HTERT RPE-1 (cell line): ENCODE measurements around the gene PASD1.
"Not testable (repeated sequence)": the region's sequence is repeated elsewhere in the genome, so short reads cannot be mapped to it uniquely, and the experiment has no call there.

ENCODE experiments used
- in situ Hi-C: fragments of 300-500 bp; cut with MboI; formaldehyde crosslinking; loops from 4 replicates; pipeline ENCODE4 v1.14.3; 2020; ENCODE audit warnings: low sequenced_read_pairs

The PASD1 gene

GRCh38 chrX:151609222-151609621 is 45.7 kb downstream of the PASD1 start:
- in situ Hi-C loops, result no loop called here

GRCh38 chrX:151621422-151621821 is 57.9 kb downstream of the PASD1 start:
- in situ Hi-C loops, result no loop called here

GRCh38 chrX:151624677-151625076 is 61.2 kb downstream of the PASD1 start:
- in situ Hi-C loops, result no loop called here

- in situ Hi-C loops, result no loop called here
Measured at GRCh38 chrX:151631822-151632221, 68.3 kb downstream of the PASD1 start.

GRCh38 chrX:151633157-151633556 is 69.7 kb downstream of the PASD1 start:
- in situ Hi-C loops, result no loop called here

- in situ Hi-C loops, result no loop called here
Measured at GRCh38 chrX:151634937-151635336, 71.5 kb downstream of the PASD1 start.

GRCh38 chrX:151641564-151641963 is 78.1 kb downstream of the PASD1 start:
- in situ Hi-C loops, result no loop called here

GRCh38 chrX:151675121-151675746 is 111.8 kb downstream of the PASD1 start:
- in situ Hi-C loops, result no loop called here

- in situ Hi-C loops, result no loop called here
Measured at GRCh38 chrX:151676196-151676595, 112.7 kb downstream of the PASD1 start.

GRCh38 chrX:151679798-151680402 is 116.4 kb downstream of the PASD1 start:
- in situ Hi-C loops, result no loop called here

GRCh38 chrX:151680805-151681204 is 117.3 kb downstream of the PASD1 start:
- in situ Hi-C loops, result no loop called here

- in situ Hi-C loops, result no loop called here
Measured at GRCh38 chrX:151687635-151688034, 124.2 kb downstream of the PASD1 start.

GRCh38 chrX:151688695-151689094 is 125.2 kb downstream of the PASD1 start:
- in situ Hi-C loops, result no loop called here

- in situ Hi-C loops, result no loop called here
Measured at GRCh38 chrX:151692825-151693224, 129.3 kb downstream of the PASD1 start.

- in situ Hi-C loops, result no loop called here
Measured at GRCh38 chrX:151694121-151694520, 130.6 kb downstream of the PASD1 start.

- in situ Hi-C loops, result no loop called here
Measured at GRCh38 chrX:151694661-151695582, 131.4 kb downstream of the PASD1 start, which contains the start of gene PRRG3. Gene PRRG3 (plus strand): TSS chrX:151695458. CDS start chrX:151698815, 3,357 bp downstream.

GRCh38 chrX:151695583-151696340 is 132.3 kb downstream of the PASD1 start:
- in situ Hi-C loops, result no loop called here

- in situ Hi-C loops, result not testable (repeated sequence)
Measured at GRCh38 chrX:151697082-151697481, 133.6 kb downstream of the PASD1 start.

GRCh38 chrX:151697522-151697921 is 134.0 kb downstream of the PASD1 start:
- in situ Hi-C loops, result no loop called here

- in situ Hi-C loops, result no loop called here
Measured at GRCh38 chrX:151698485-151698884, 135.0 kb downstream of the PASD1 start.

GRCh38 chrX:151699746-151700145 is 136.3 kb downstream of the PASD1 start:
- in situ Hi-C loops, result no loop called here
